Hepatocyte (in vitro differentiated cells): ENCODE measurements around the gene ZNF391. TPM values are rescaled to one million over a fixed set of nuclear protein-coding genes. Genes with fewer than 3 reads are reported as not detected.
"Not testable (repeated sequence)": the region's sequence is repeated elsewhere in the genome, so short reads cannot be mapped to it uniquely, and the experiment has no call there.

ENCODE experiments used
- DNase-seq: peaks from one replicate; pipeline ENCODE4 v3.0.0-alpha.2; 2016; ENCODE audit warnings: low spot score
- H2AFZ ChIP-seq: fragments of 200-600 bp; sonication (generic); 2 replicates; pipeline ENCODE4 v1.6.0; 2016; ENCODE audit warnings: antibody characterized with exemption, mild to moderate bottlenecking
- H3K27ac ChIP-seq: fragments of 200-600 bp; sonication (generic); 2 replicates; pipeline ENCODE4 v1.5.1; 2016; ENCODE audit warnings: mild to moderate bottlenecking
- H3K27me3 ChIP-seq: fragments of 200-600 bp; sonication (generic); 2 replicates; pipeline ENCODE4 v1.6.1; 2016
- H3K36me3 ChIP-seq: fragments of 200-600 bp; sonication (generic); replicated peaks from 2 replicates; pipeline ENCODE4 v1.5.1; 2016; ENCODE audit warnings: low read depth; ENCODE audit not compliant: insufficient read depth
- H3K4me1 ChIP-seq: fragments of 200-600 bp; sonication (generic); 2 replicates; pipeline ENCODE4 v1.5.1; 2016; ENCODE audit warnings: mild to moderate bottlenecking, moderate library complexity; ENCODE audit not compliant: insufficient read depth
- H3K4me2 ChIP-seq: fragments of 200-600 bp; sonication (generic); 2 replicates; pipeline ENCODE4 v1.6.0; 2016
- H3K4me3 ChIP-seq: fragments of 200-600 bp; sonication (generic); 2 replicates; pipeline ENCODE4 v1.5.1; 2016; ENCODE audit warnings: mild to moderate bottlenecking
- H3K79me2 ChIP-seq: fragments of 200-600 bp; sonication (generic); 2 replicates; pipeline ENCODE4 v1.6.0; 2017; ENCODE audit warnings: mild to moderate bottlenecking
- H3K9me2 ChIP-seq: fragments of 200-600 bp; sonication (generic); replicated peaks from 2 replicates; pipeline ENCODE4 v1.6.0; 2017; ENCODE audit warnings: mild to moderate bottlenecking; ENCODE audit not compliant: insufficient read depth
- H3K9me3 ChIP-seq: fragments of 200-600 bp; sonication (generic); 2 replicates; pipeline ENCODE4 v1.5.1; 2016; ENCODE audit warnings: low read depth, mild to moderate bottlenecking
- H4K20me1 ChIP-seq: fragments of 200-600 bp; sonication (generic); 2 replicates; pipeline ENCODE4 v1.6.0; 2016; ENCODE audit warnings: mild to moderate bottlenecking; ENCODE audit not compliant: insufficient read depth, poor library complexity, severe bottlenecking
- CTCF ChIP-seq: fragments of 200-600 bp; sonication (generic); IDR thresholded peaks from 2 replicates; pipeline ENCODE4 v1.5.1; 2016; ENCODE audit warnings: antibody characterized with exemption, mild to moderate bottlenecking; ENCODE audit not compliant: poor library complexity
- EZH2 ChIP-seq: fragments of 200-600 bp; sonication (generic); IDR thresholded peaks from 2 replicates; pipeline ENCODE4 v1.6.1; 2016; ENCODE audit warnings: antibody characterized with exemption, mild to moderate bottlenecking, borderline replicate concordance
- EZH2phosphoT487 ChIP-seq: fragments of 200-600 bp; sonication (generic); IDR thresholded peaks from one replicate; pipeline ENCODE4 v1.6.1; 2018; ENCODE audit warnings: antibody characterized with exemption, mild to moderate bottlenecking, low read depth, moderate library complexity; ENCODE audit not compliant: unreplicated experiment, severe bottlenecking
- WGBS: methylation state at CpG from one replicate; pipeline ENCODE4 v1.1.6; 2016; ENCODE audit warnings: low lambda C conversion rate; ENCODE audit errors: missing lambda C conversion rate; 5-methylcytosine and 5-hydroxymethylcytosine counted together
- polyA plus RNA-seq: library from polyadenylated mRNA; unstranded; fragments of >200 nt; fragmentation: Nextera tagmentation; extraction: Ambion mirVana; gene quantifications from 2 replicates; pipeline ENCODE4 v1.2.1, GENCODE V29; 2016
- total RNA-seq: library from RNA; depleted of rRNA; stranded (reverse); fragments of >200 nt; gene quantifications from 2 replicates; pipeline ENCODE4 v1.2.3, GENCODE V29; 2014

Gene ZNF391
- total and polyA plus RNA-seq, 2 experiments from 2014 or later, result 4.3 to 6.9 TPM

GRCh38 chr6:27374824-27375612, 13.5 kb upstream of the ZNF391 start:
- no peaks in the 10 kb centered on the region for H3K36me3 ChIP-seq
- TF ChIP-seq EZH2phosphoT487 (no peak), CTCF (no peak), EZH2 (no peak)
- 1% methylated on average over 31 of the region's 31 CpGs for WGBS
- H3K27me3 ChIP-seq, result no peaks in the 10 kb centered on the region
- H3K9me2 ChIP-seq, result no peaks in the 10 kb centered on the region
- peak overlapping the region; percentile 85 for H3K4me2 ChIP-seq
- peak overlapping the region; percentile 77 for H3K27ac ChIP-seq
- peak overlapping the region; percentile 96 for H2AFZ ChIP-seq
- no peaks in the 10 kb centered on the region for H3K4me1 ChIP-seq
- peaks cover 8% of the 10 kb centered on the region for H3K79me2 ChIP-seq
- no peaks in the 10 kb centered on the region for H4K20me1 ChIP-seq
- H3K4me3 ChIP-seq, result peak overlapping the region; percentile 58
- H3K9me3 ChIP-seq, result no peaks in the 10 kb centered on the region
- DNase-seq, result peak; percentile 86

GRCh38 chr6:27375613-27376079, 12.9 kb upstream of the ZNF391 start:
- Histone ChIP-seq H3K79me2 (peaks cover 8% of the 10 kb centered on the region), H3K9me2 (no peaks in the 10 kb centered on the region), H3K27ac (peak overlapping the region; percentile 31), H3K4me2 (peak overlapping the region; percentile 85), H3K4me1 (no peaks in the 10 kb centered on the region), H3K27me3 (no peaks in the 10 kb centered on the region), H3K4me3 (peak overlapping the region; percentile 58), H4K20me1 (no peaks in the 10 kb centered on the region), H3K9me3 (no peaks in the 10 kb centered on the region), H3K36me3 (no peaks in the 10 kb centered on the region), H2AFZ (peak overlapping the region; percentile 96)
- 40% methylated on average over 7 of the region's 7 CpGs for WGBS
- TF ChIP-seq CTCF (no peak), EZH2 (no peak), EZH2phosphoT487 (no peak)
- peak; percentile 7 for DNase-seq

- H3K36me3 ChIP-seq, H3K4me3 ChIP-seq, DNase-seq, H3K9me2 ChIP-seq, H3K4me1 ChIP-seq, H3K9me3 ChIP-seq, H4K20me1 ChIP-seq, H3K79me2 ChIP-seq, H3K4me2 ChIP-seq, H2AFZ ChIP-seq, H3K27ac ChIP-seq, H3K27me3 ChIP-seq: not testable (repeated sequence)
- WGBS, result 63% methylated on average over 4 of the region's 4 CpGs
These were observed 10.2 kb upstream of the ZNF391 start for GRCh38 chr6:27378406-27378805.

- H3K4me3 ChIP-seq, H3K4me1 ChIP-seq, H3K4me2 ChIP-seq, H3K79me2 ChIP-seq, H4K20me1 ChIP-seq, H3K36me3 ChIP-seq, H3K9me3 ChIP-seq, H3K9me2 ChIP-seq, H2AFZ ChIP-seq, DNase-seq, H3K27me3 ChIP-seq, H3K27ac ChIP-seq: not testable (repeated sequence)
- 98% methylated on average over 19 of the region's 30 CpGs for WGBS
These were observed 7.6 kb upstream of the ZNF391 start for GRCh38 chr6:27381001-27381400.
